HepG2 (cell line): ENCODE results near the gene HNRNPF. TPM values are rescaled to one million over a fixed set of nuclear protein-coding genes. Genes with fewer than 3 reads are reported as not detected.

Source experiments
- ATAC-seq: fragments of 200-7000 bp; cut with Tn5 transposase; 3 replicates; pipeline ENCODE4 v1.9.1; 2020; ENCODE audit warnings: mild to moderate bottlenecking, moderate library complexity
- BruUV-seq: library from RNA; stranded (reverse); fragments of 400-500 nt; replicated peaks from 2 replicates; lab custom pipeline; 2021; lab: Mats Ljungman, UMichigan
- CTCF ChIA-PET: fragments of 300-600 bp; formaldehyde crosslinking; extraction: SDS; loops from one replicate; lab custom pipeline; 2021; ENCODE audit warnings: low total read pairs, inconsistent platforms, low intra/inter-chr PET ratio; lab: Yijun Ruan, JAX
- POLR2A ChIA-PET: fragments of 350-600 bp; sonication (Branson Sonifier 250); formaldehyde crosslinking; loops from one replicate; lab custom pipeline; 2020; ENCODE audit warnings: antibody characterized with exemption, inconsistent platforms; lab: Yijun Ruan, JAX
- DNase-seq: peaks from one replicate; pipeline ENCODE4 v3.0.0-alpha.2; 2015; ENCODE audit warnings: low spot score
- FAIRE-seq: peaks from 3 replicates; lab custom pipeline; 2011; peaks lifted over from hg19 to GRCh38; lab: Jason Lieb, UNC
- H2AFZ ChIP-seq: one replicate; pipeline ENCODE4 v1.6.1; 2011; ENCODE audit warnings: low read length, inconsistent platforms
- H3K27ac ChIP-seq: fragments of 300-600 bp; 3 replicates; pipeline ENCODE4 v1.8.0; 2011; ENCODE audit warnings: mixed run types, mild to moderate bottlenecking, mixed read lengths, low read length, inconsistent platforms; ENCODE audit not compliant: insufficient read depth; ENCODE audit errors: extremely low read length
- H3K27me3 ChIP-seq, 2 experiments: fragments of 200-600 bp in 1 of 2; 2 replicates in 1 of 2; 3 replicates in 1 of 2; pipeline versions ENCODE4 v1.6.0 to v1.8.0; 2011; ENCODE audit warnings: low read length in 2 of 2, mild to moderate bottlenecking in 2 of 2, moderate library complexity in 2 of 2, inconsistent platforms in 1 of 2; ENCODE audit not compliant: insufficient read depth in 2 of 2, control insufficient read depth in 1 of 2
- H3K36me3 ChIP-seq, 2 experiments: fragments of 200-600 bp in 1 of 2; replicated peaks in 1 of 2; 2 replicates in 1 of 2; 3 replicates in 1 of 2; pipeline versions ENCODE4 v1.5.1 to v1.8.0; 2011; ENCODE audit warnings: low read length in 2 of 2, inconsistent platforms in 1 of 2; ENCODE audit not compliant: insufficient read depth in 2 of 2, control insufficient read depth in 1 of 2
- H3K4me1 ChIP-seq: 2 replicates; pipeline ENCODE4 v1.5.1; 2012; ENCODE audit warnings: low read length, inconsistent platforms; ENCODE audit not compliant: insufficient read depth
- H3K4me2 ChIP-seq: 2 replicates; pipeline ENCODE4 v1.6.0; 2011; ENCODE audit warnings: low read depth, low read length, inconsistent platforms
- H3K4me3 ChIP-seq, 3 experiments: fragments of 200-600 bp in 1 of 3; sonication (generic), shearing (Covaris generic) in 1 of 3; replicated peaks in 1 of 3; 2 replicates each; pipeline ENCODE4 v1.5.1; 2011 to 2016; ENCODE audit warnings: low read length in 3 of 3, inconsistent platforms in 2 of 3, low read depth in 2 of 3, mild to moderate bottlenecking in 2 of 3, control low read depth in 1 of 3, mixed read lengths in 1 of 3; ENCODE audit not compliant: insufficient read depth in 1 of 3
- H3K79me2 ChIP-seq: one replicate; pipeline ENCODE4 v1.6.1; 2011; ENCODE audit warnings: low read length, inconsistent platforms; ENCODE audit not compliant: insufficient read depth
- H3K9ac ChIP-seq: 2 replicates; pipeline ENCODE4 v1.6.0; 2011; ENCODE audit warnings: mild to moderate bottlenecking, low read depth, low read length, inconsistent platforms; ENCODE audit not compliant: insufficient read depth
- H3K9me3 ChIP-seq: 2 replicates; pipeline ENCODE4 v1.5.1; 2012; ENCODE audit warnings: mild to moderate bottlenecking, low read length
- H4K20me1 ChIP-seq: 2 replicates; pipeline ENCODE4 v1.6.0; 2011; ENCODE audit warnings: inconsistent platforms, mild to moderate bottlenecking, low read length, moderate library complexity; ENCODE audit not compliant: insufficient read depth
- FLYWCH1 ChIP-seq: sonication (generic); formaldehyde crosslinking; IDR thresholded peaks from 2 replicates; pipeline ENCODE4 v1.8.1; 2023; ENCODE audit warnings: mild to moderate bottlenecking, missing genetic modification reagents
- GLMP ChIP-seq: sonication (generic); formaldehyde crosslinking; IDR thresholded peaks from 2 replicates; pipeline ENCODE4 v1.9.0; 2021; ENCODE audit warnings: missing genetic modification reagents, mild to moderate bottlenecking, borderline replicate concordance
- JUND ChIP-seq: sonication (generic); formaldehyde crosslinking; IDR thresholded peaks from 2 replicates; pipeline ENCODE4 v1.8.0; 2022; ENCODE audit warnings: mild to moderate bottlenecking, missing genetic modification reagents
- MLX ChIP-seq: IDR thresholded peaks from 2 replicates; pipeline ENCODE4 v1.6.1; 2016
- NCOA5 ChIP-seq: sonication (generic); formaldehyde crosslinking; IDR thresholded peaks from 2 replicates; pipeline ENCODE4 v1.4.0; 2020; ENCODE audit warnings: missing genetic modification reagents
- ONECUT2 ChIP-seq: sonication (generic); formaldehyde crosslinking; IDR thresholded peaks from 2 replicates; pipeline ENCODE4 v1.4.0; 2020; ENCODE audit warnings: missing genetic modification reagents
- SP2 ChIP-seq: sonication (generic); formaldehyde crosslinking; IDR thresholded peaks from 2 replicates; pipeline ENCODE4 v1.5.1; 2020; ENCODE audit warnings: mild to moderate bottlenecking, missing genetic modification reagents
- SP5 ChIP-seq: IDR thresholded peaks from 2 replicates; pipeline ENCODE4 v1.6.1; 2016; ENCODE audit warnings: low read depth, borderline replicate concordance
- ZBTB3 ChIP-seq: sonication (generic); formaldehyde crosslinking; IDR thresholded peaks from 2 replicates; pipeline ENCODE4 v1.4.0; 2020; ENCODE audit warnings: low read depth, mild to moderate bottlenecking, moderate library complexity, missing genetic modification reagents, borderline replicate concordance
- ZNF737 ChIP-seq: sonication (generic); formaldehyde crosslinking; IDR thresholded peaks from 2 replicates; pipeline ENCODE4 v1.5.0; 2020; ENCODE audit warnings: missing genetic modification reagents, mild to moderate bottlenecking, borderline replicate concordance
- WGBS: methylation state at CpG from one replicate; pipeline ENCODE4 v1.1.6; 2017; ENCODE audit warnings: low lambda C conversion rate; 5-methylcytosine and 5-hydroxymethylcytosine counted together
- in situ Hi-C: cut with HindIII; loops from 2 replicates; pipeline ENCODE4 v1.10.0; 2017; ENCODE audit warnings: low pct_unique_long_range_greater_than_20kb; ENCODE audit not compliant: extremely low pct_ligation_motif_present
- intact Hi-C: fragments of 100-400 bp; cut with micrococcal nuclease; formaldehyde crosslinking; loops from one replicate; pipeline ENCODE4 v1.10.0; 2022; ENCODE audit not compliant: unreplicated experiment
- polyA plus RNA-seq, 8 experiments: library from polyadenylated mRNA; depleted of rRNA in 3 of 8; stranded (reverse) in 7 of 8; unstranded in 1 of 8; fragments of >200 nt; fragmentation: Illumina TruSeq in 4 of 8; extraction: Trizol in 4 of 8; gene quantifications; 2 replicates each; pipeline versions ENCODE4 v1.2.1 to v1.2.3, GENCODE V29; 2011 to 2016; ENCODE audit warnings: low read depth in 4 of 8, missing spikeins in 1 of 8, mixed read lengths in 1 of 8; ENCODE audit not compliant: insufficient read depth in 1 of 8
- total RNA-seq, 5 experiments: library from RNA; depleted of rRNA; stranded (reverse); fragments of >200 nt; fragmentation: Illumina TruSeq; extraction: Trizol; gene quantifications; 2 replicates each; pipeline ENCODE4 v1.2.3, GENCODE V29; 2016; ENCODE audit warnings: low read depth in 1 of 5

HNRNPF gene
- total and polyA plus RNA-seq, 2 of the 13 experiments (the other 11 are each of a cell fraction or from before 2014, with no cell fraction given): 166 to 308 TPM

DNA sequence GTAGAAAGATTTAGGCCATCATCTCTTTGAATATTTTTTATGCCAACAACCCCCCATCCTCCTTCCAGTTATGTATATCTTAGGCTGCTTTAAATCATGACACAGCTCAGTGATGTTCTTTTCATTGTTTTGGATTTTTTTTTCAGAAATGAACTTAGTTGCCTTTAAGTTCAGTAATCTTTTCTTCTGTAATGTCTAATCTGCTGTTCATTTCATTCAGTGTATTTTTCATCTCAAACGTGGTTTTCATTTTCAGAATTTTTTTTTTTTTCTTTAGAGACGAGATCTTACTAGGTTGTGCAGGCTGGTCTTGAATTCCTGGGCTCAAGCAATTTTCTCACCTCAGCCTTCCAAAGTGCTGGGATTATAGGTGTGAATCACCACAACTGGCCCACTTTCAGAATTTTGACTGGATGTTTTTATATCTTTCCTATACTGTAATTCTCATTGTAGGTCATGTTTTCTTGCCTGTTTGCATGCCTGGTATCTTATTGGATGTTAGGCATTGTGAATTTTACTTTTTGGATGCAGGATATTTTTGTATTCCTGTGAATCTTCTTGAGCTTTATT lies 36.0 kb upstream of the HNRNPF start:
- Histone ChIP-seq H3K4me1 (peaks cover 29% of the 10 kb centered on the region), H3K9me3 (no peaks in the 10 kb centered on the region), H3K36me3 (no peaks in the 10 kb centered on the region), H4K20me1 (no peaks in the 10 kb centered on the region), H3K9ac (no peak overlapping the region), H3K27ac (no peak overlapping the region), H3K4me3 (no peak overlapping the region), H3K4me2 (no peak overlapping the region), H2AFZ (no peak overlapping the region), H3K27me3 (no peaks in the 10 kb centered on the region), H3K79me2 (peaks cover 2% of the 10 kb centered on the region)
- no TSS peak for BruUV-seq
- POLR2A ChIA-PET: interaction anchor here (0.8 kb wide), 1 partner anchor 25 kb away, joined by 5 read pairs; no protein-coding TSS in a partner anchor
- intact Hi-C loops (no loop called here), in situ Hi-C loops (no loop called here)
- DNase-seq (no peak), ATAC-seq (no peak), FAIRE-seq (no peak)
- TF ChIP-seq FLYWCH1 (CRISPR knock-in tag): no peak
- TF ChIP-seq GLMP (CRISPR knock-in tag): no peak
- no peak for TF ChIP-seq MLX (CRISPR knock-in tag)
- TF ChIP-seq SP5 (CRISPR knock-in tag): no peak
- TF ChIP-seq JUND: no peak
- no peak for TF ChIP-seq ONECUT2 (CRISPR knock-in tag)
- no peak for TF ChIP-seq SP2 (CRISPR knock-in tag)
- no peak for TF ChIP-seq ZBTB3
- TF ChIP-seq NCOA5 (CRISPR knock-in tag): no peak
- no peak for TF ChIP-seq ZNF737 (CRISPR knock-in tag)
- 93% methylated on average over 2 of the region's 2 CpGs for WGBS
- CTCF ChIA-PET: no interaction called here
